Breast epithelium (tissue), 3 donors: ENCODE results near the gene CCDC74B.
"Not testable (repeated sequence)": the region's sequence is repeated elsewhere in the genome, so short reads cannot be mapped to it uniquely, and the experiment has no call there.

Experiments used
- CTCF ChIP-seq, 3 donors: fragments of 450-650 bp; IDR thresholded peaks; one replicate each; pipeline ENCODE4 v1.5.1; 2016 to 2017; ENCODE audit warnings: antibody characterized with exemption in 3 of 3, mild to moderate bottlenecking in 3 of 3, moderate library complexity in 3 of 3
- POLR2A ChIP-seq: fragments of 450-650 bp; IDR thresholded peaks from one replicate; pipeline ENCODE4 v1.6.1; 2016; ENCODE audit warnings: antibody characterized with exemption, mild to moderate bottlenecking, moderate library complexity

GRCh38 chr2:130187859-130188792, 43.2 kb upstream of the CCDC74B start:
- TF ChIP-seq CTCF (IDR thresholded peaks at IDR 0.05); POLR2A: not testable (repeated sequence)
